Daoy (cell line): ENCODE measurements around the gene FCHO1. TPM values are rescaled to one million over a fixed set of nuclear protein-coding genes. Genes with fewer than 3 reads are reported as not detected.

Source experiments
- DNase-seq: peaks from one replicate; pipeline ENCODE4 v3.0.0-alpha.2; 2015; ENCODE audit warnings: low read depth
- total RNA-seq: library from RNA; depleted of rRNA; stranded (reverse); fragments of >200 nt; shearing (Covaris generic); gene quantifications from 2 replicates; pipeline ENCODE4 v1.2.3, GENCODE V29; 2014; rRNA removed

Gene FCHO1
- total RNA-seq, 1 experiment from 2014 or later = 0.91 TPM

GRCh38 chr19:17830567-17831418 is 79.5 kb downstream of the FCHO1 start:
- DNase-seq = peak; percentile 78

GRCh38 chr19:17831419-17831888 is 80.2 kb downstream of the FCHO1 start:
- no peak for DNase-seq

- no peak for DNase-seq
These were observed 81.3 kb downstream of the FCHO1 start for GRCh38 chr19:17832443-17833208.

- no peak for DNase-seq
These were observed 83.3 kb downstream of the FCHO1 start for GRCh38 chr19:17834350-17835181.

- DNase-seq = no peak
These were observed 84.1 kb downstream of the FCHO1 start for GRCh38 chr19:17835182-17836006.

- no peak for DNase-seq
These were observed 85.3 kb downstream of the FCHO1 start for GRCh38 chr19:17836530-17836929.

- no peak for DNase-seq
These were observed 86.7 kb downstream of the FCHO1 start for GRCh38 chr19:17837972-17838371.

Other genes starting within 250 kb of the FCHO1 start
- gene PGLS, start 239.8 kb upstream of the FCHO1 start, total RNA-seq = 40.8 and 95.0 TPM in 2 replicates
- 58.8 and 60.5 TPM in 2 replicates for gene COLGALT1, start 195.8 kb upstream of the FCHO1 start, total RNA-seq
- gene UNC13A, start 63.1 kb upstream of the FCHO1 start, total RNA-seq = 0.86 and 1.2 TPM in 2 replicates
- 11.4 TPM in 2 replicates for gene MAP1S, start 32.0 kb upstream of the FCHO1 start, total RNA-seq
- 0.06 and 0.09 TPM in 2 replicates for gene B3GNT3, start 43.7 kb downstream of the FCHO1 start, total RNA-seq
- not detected in 2 replicates for gene INSL3, start 70.0 kb downstream of the FCHO1 start, total RNA-seq
- gene JAK3, start 96.5 kb downstream of the FCHO1 start, total RNA-seq = 0.06 and 0.09 TPM in 2 replicates
- gene RPL18A, start 108.4 kb downstream of the FCHO1 start, total RNA-seq = 1,269 and 1,595 TPM in 2 replicates
- gene SLC5A5, start 120.5 kb downstream of the FCHO1 start, total RNA-seq = not detected in 2 replicates
- 44.7 and 53.3 TPM in 2 replicates for gene CCDC124, start 181.5 kb downstream of the FCHO1 start, total RNA-seq
- gene KCNN1, start 215.6 kb downstream of the FCHO1 start, total RNA-seq = 0.06 TPM in 1 of 2 replicates, not detected in the other